A673 (cell line): ENCODE measurements around the gene PARP6. TPM values are rescaled to one million over a fixed set of nuclear protein-coding genes. Genes with fewer than 3 reads are reported as not detected.

Experiments
- BruUV-seq: library from RNA; stranded (reverse); fragments of 400-500 nt; replicated peaks from 2 replicates; lab custom pipeline; 2021; lab: Mats Ljungman, UMichigan
- CTCF ChIA-PET: fragments of 300-600 bp; sonication (Branson Sonifier 250); formaldehyde crosslinking; loops from one replicate; lab custom pipeline; 2022; ENCODE audit warnings: antibody characterized with exemption; lab: Charles Lee
- POLR2A ChIA-PET: fragments of 300-600 bp; sonication (Branson Sonifier 250); formaldehyde crosslinking; loops from one replicate; lab custom pipeline; 2022; ENCODE audit warnings: antibody characterized with exemption; ENCODE audit not compliant: low non-redundant PET; lab: Charles Lee
- DNase-seq: peaks from one replicate; pipeline ENCODE4 v3.0.0-alpha.2; 2015; ENCODE audit warnings: low spot score
- H3K27ac ChIP-seq: fragments of 200-600 bp; sonication (generic); 2 replicates; pipeline ENCODE4 v1.5.1; 2016; ENCODE audit warnings: mixed run types, low read depth, mild to moderate bottlenecking, mixed read lengths, antibody characterized with exemption, low read length; ENCODE audit not compliant: poor library complexity, severe bottlenecking
- H3K27me3 ChIP-seq: fragments of 200-600 bp; sonication (generic); replicated peaks from 2 replicates; pipeline ENCODE4 v1.6.1; 2017; ENCODE audit warnings: mixed run types, low read depth, mild to moderate bottlenecking, mixed read lengths, antibody characterized with exemption, low read length; ENCODE audit not compliant: insufficient read depth, poor library complexity
- H3K36me3 ChIP-seq: fragments of 200-600 bp; sonication (generic); 2 replicates; pipeline ENCODE4 v1.6.1; 2016; ENCODE audit warnings: mixed run types, mild to moderate bottlenecking, mixed read lengths, antibody characterized with exemption, low read length; ENCODE audit not compliant: insufficient read depth, poor library complexity, severe bottlenecking
- H3K4me1 ChIP-seq: fragments of 200-600 bp; sonication (generic); 2 replicates; pipeline ENCODE4 v1.6.1; 2017; ENCODE audit warnings: mixed run types, mild to moderate bottlenecking, mixed read lengths, antibody characterized with exemption, low read length; ENCODE audit not compliant: insufficient read depth, poor library complexity, severe bottlenecking
- H3K4me3 ChIP-seq: fragments of 200-600 bp; sonication (generic); 2 replicates; pipeline ENCODE4 v1.5.1; 2016; ENCODE audit warnings: low read depth, mixed run types, mild to moderate bottlenecking, mixed read lengths, low read length; ENCODE audit not compliant: poor library complexity, severe bottlenecking
- H3K9me3 ChIP-seq: fragments of 200-600 bp; sonication (generic); 2 replicates; pipeline ENCODE4 v1.6.1; 2016; ENCODE audit warnings: mixed run types, low read depth, mild to moderate bottlenecking, mixed read lengths, antibody characterized with exemption, low read length; ENCODE audit not compliant: poor library complexity, severe bottlenecking
- CTCF ChIP-seq: fragments of 300-800, 200-600 bp; sonication (generic); conservative IDR thresholded peaks from 2 replicates; pipeline ENCODE4 v1.5.1; 2017; ENCODE audit warnings: low read depth, mild to moderate bottlenecking, antibody characterized with exemption, low read length, moderate library complexity, mixed read lengths
- EZH2 ChIP-seq: fragments of 200-600 bp; sonication (generic); IDR thresholded peaks from 2 replicates; pipeline ENCODE4 v1.6.1; 2017; ENCODE audit warnings: borderline replicate concordance, low read depth, mild to moderate bottlenecking, mixed read lengths, antibody characterized with exemption, low read length; ENCODE audit not compliant: poor library complexity, severe bottlenecking
- intact Hi-C: fragments of 100-400 bp; cut with micrococcal nuclease; formaldehyde crosslinking; loops from one replicate; pipeline ENCODE4 v1.10.0; 2022; ENCODE audit not compliant: unreplicated experiment
- total RNA-seq: library from RNA; stranded (reverse); gene quantifications from 2 replicates; pipeline ENCODE4 v1.2.3, GENCODE V29; 2021

Gene PARP6
- total RNA-seq, 1 experiment from 2014 or later: 71.4 TPM

- POLR2A ChIA-PET: no interaction called here
- intact Hi-C loops: no loop called here
- no TSS peak for BruUV-seq
- DNase-seq: no peak
- TF ChIP-seq EZH2 (no peak), CTCF (no peak)
- Histone ChIP-seq H3K9me3 (no peaks in the 10 kb centered on the region), H3K36me3 (peaks cover 86% of the 10 kb centered on the region), H3K27ac (no peak overlapping the region), H3K4me3 (no peak overlapping the region), H3K4me1 (no peaks in the 10 kb centered on the region), H3K27me3 (no peaks in the 10 kb centered on the region)
- CTCF ChIA-PET: no interaction called here
Measured at GRCh38 chr15:72201391-72201921, 70.9 kb downstream of the PARP6 start.

GRCh38 chr15:72200395-72201237 is 71.7 kb downstream of the PARP6 start:
- Histone ChIP-seq H3K4me1 (no peaks in the 10 kb centered on the region), H3K4me3 (no peak overlapping the region), H3K36me3 (peaks cover 78% of the 10 kb centered on the region), H3K27ac (peak overlapping the region; percentile 21), H3K9me3 (no peaks in the 10 kb centered on the region), H3K27me3 (no peaks in the 10 kb centered on the region)
- CTCF ChIA-PET: interaction anchor here (0.5 kb wide), 1 partner anchor 140 kb away, joined by 5 read pairs; no protein-coding TSS in a partner anchor
- POLR2A ChIA-PET: no interaction called here
- DNase-seq: no peak
- intact Hi-C loops: no loop called here
- no TSS peak for BruUV-seq
- no peak for TF ChIP-seq CTCF
- TF ChIP-seq EZH2: no peak

- H3K27me3 ChIP-seq: no peaks in the 10 kb centered on the region
- H3K9me3 ChIP-seq: no peaks in the 10 kb centered on the region
- ChIA-PET POLR2A (no interaction called here), CTCF (interaction anchor here (0.5 kb wide), 1 partner anchor 141 kb away, joined by 5 read pairs; no protein-coding TSS in a partner anchor)
- DNase-seq: peak; percentile 77
- H3K36me3 ChIP-seq: peaks cover 69% of the 10 kb centered on the region
- H3K4me3 ChIP-seq: no peak overlapping the region
- TF ChIP-seq EZH2 (no peak), CTCF (peak; percentile 83)
- no peak overlapping the region for H3K27ac ChIP-seq
- BruUV-seq: no TSS peak
- intact Hi-C loops: loop anchor here (5.0 kb wide), 1 partner anchor 88 kb away; no protein-coding TSS in a partner anchor
- no peaks in the 10 kb centered on the region for H3K4me1 ChIP-seq
Measured at GRCh38 chr15:72199721-72200212, 72.6 kb downstream of the PARP6 start.
